ENCODE results near the gene GSAP.

GSAP gene

DNA sequence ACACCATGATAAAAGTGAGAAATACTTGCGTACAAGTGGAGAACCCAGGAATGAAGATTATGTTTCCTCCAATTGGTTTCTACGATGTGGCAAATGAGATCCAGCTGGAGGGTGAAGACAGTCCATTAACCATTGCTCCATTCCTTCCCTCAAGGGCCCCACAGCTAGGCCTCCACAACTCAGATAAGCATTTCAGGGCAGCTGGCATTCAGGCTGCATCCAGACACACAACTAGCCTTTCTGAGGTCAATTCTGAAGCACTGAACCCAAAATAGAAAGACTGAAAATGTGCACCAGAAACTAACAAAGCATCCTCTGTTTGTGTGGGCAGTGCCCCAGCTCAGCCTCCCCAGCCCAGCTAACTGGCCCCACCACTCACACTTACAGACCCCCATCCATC is 94.8 kb downstream of the GSAP start:
- no peak for DNase-seq

- no peak for DNase-seq
Measured at GRCh38 chr7:77320714-77321113, 95.4 kb downstream of the GSAP start.

- DNase-seq = no peak
Measured at GRCh38 chr7:77320137-77320536, 96.0 kb downstream of the GSAP start.

DNA sequence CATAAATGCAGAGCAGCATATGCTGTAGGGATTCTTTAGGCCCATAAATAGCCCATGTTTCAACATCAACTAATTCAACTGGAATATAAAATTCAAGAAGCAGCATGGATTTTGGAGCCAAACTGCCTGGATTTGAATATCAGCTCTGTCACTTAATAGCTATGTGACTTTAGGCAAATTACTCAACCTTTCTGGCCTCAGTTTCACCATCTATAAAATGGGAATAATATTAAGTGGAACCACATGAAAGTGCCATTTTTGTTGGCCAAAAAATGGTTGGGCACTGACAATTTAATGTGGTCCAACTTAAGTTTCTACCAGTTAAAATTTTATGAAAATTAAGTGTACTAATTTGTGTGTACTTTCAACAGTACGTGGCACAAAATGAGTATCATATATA is 98.1 kb downstream of the GSAP start:
- no peak for DNase-seq

DNA sequence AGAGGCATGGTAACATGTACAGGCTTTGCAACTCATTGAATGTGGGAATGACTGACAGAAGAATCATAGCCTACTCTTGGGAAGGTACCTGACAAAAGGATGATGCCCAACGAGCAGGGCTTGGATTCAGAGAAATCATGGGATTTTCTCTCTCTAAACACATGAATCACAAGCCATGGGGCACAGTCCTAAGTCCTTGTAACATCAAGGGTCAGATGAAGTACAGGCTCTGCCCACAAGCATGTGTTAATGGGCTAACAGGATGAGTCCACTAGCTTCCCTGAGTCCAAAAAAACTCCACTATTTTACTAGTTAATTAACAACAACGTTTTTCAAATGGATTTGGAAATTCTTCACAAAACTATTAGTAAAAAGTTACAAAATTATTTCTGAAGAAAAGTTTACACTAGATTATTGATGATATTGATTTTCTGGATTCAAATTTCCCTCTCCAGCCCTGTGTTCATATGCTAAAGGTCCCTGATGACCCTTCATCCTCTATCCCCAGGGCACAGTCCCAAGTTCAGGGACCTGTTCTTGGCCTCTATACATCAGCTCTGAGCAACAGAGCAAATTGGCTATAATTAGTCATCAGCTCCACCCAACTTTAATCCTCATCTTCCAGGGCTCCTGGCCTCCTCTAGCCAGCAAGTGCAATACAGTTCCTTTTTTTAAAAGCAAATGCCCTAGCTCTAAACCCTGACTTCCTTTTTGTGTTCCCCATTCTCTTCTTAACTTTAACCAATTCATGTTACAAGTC is 99.8 kb downstream of the GSAP start:
- DNase-seq = no peak

- no peak for DNase-seq
Measured at GRCh38 chr7:77315182-77315591, 101.0 kb downstream of the GSAP start.

DNA sequence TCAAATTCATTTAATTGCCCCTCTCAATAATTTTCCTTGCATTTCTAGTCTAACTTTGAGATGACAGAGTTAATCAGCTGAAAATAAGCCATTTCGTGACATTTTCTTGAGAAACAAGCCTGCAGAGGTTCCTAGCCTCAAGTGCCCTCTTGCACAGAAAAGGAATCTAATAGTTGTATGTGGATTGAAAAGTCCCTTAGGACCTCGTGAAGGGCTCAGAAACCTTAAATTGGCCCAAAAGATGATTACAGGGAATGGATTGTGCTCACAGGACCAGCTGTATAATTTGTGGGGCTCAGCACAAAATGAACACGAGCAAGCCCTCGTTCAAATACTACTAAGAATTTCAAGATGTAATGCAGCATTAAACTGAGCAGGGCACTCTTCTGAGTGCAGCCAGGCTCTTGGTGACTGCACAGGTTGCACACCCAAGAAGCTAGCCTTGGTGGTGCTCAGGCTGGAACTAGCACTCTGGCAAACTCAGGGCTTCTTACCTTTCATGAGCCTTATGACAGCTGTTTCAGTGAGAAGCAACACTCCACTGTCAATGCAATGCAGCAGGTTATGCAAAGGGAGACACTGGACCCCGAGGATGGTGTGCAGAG is 102.2 kb downstream of the GSAP start:
- DNase-seq = no peak

DNA sequence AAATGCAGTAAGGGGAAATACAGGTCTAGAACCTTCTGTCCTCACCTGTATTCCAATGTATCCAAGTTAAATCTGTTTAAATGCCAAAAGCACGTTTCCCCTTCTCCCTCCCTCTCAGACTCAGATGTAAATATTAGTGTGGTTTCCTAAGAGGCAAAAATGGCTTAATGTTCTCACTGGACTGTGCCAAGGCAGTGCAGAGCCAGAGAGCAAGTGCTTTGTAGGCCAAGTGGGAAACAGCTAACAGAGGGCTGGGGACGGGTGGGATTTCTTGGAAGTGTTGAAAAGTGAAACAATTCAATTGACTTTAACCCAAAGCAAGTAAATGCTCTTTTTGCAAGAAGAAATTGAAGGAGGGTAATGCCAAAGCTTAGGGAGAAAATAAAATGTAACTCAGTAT is 103.1 kb downstream of the GSAP start:
- no peak for DNase-seq

- peak; percentile 22 for DNase-seq
Measured at GRCh38 chr7:77310982-77311381, 105.2 kb downstream of the GSAP start.

- DNase-seq = no peak
Measured at GRCh38 chr7:77309714-77310220, 106.4 kb downstream of the GSAP start.

DNA sequence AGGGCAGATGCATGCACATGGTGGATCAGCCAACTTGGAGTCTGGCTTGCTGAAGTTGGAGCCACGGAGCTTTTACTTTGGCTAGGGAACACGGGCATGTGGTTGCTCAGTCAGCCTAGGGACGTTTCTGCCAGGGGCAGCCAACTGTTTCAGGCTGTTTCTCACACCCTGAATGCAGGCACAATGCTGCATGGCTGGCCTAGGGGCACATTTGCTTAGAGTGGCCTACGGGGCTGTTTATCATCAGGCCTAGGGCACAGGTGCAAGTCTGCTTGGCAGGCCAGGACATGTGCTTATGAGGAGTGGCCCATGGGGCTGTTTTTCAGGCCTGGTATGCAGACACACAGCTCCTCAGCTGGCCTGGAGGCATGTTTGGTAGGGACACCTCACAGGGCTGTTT is 107.4 kb downstream of the GSAP start:
- DNase-seq = no peak

DNA sequence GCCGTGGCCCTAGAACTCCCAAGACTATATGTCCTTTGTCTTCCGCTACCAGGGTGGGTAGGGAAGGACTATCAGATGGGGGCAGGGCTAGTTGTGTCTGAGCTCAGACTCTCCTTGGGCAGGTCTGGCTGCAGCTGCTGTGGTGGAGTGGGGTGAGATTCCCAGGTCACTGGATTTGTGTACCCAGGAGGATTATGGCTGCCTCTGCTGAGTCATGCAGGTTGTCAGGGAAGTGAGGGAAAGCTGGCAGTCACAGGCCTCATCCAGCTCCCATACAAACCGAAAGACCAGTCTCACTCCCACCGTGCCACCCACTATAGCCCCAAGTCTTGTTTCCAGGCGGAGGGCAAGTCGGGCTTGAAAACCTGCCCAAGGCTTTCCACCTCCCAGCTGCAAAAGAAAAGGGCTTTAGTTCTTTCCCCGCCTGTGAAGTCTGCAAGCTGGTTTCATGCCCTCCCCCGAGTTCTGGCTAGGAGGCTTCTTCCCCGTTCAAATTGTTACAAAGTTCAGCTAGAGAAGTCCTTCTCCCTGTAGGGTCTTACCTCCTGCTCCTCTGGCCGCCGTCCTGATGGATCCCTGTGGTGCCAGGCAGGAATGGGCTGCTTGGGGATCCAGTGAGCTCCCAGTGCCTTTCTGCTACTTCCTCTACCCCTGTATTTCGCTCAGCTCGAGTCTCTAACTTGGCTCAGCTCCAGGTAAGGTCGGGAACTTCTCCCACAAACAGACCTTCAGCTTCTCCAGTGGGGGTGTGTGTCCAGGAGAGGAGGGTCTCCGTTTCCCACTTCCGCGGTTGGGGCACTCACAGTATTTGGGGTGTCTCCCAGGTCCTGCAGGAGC is 109.7 kb downstream of the GSAP start:
- DNase-seq = peak; percentile 11

- no peak for DNase-seq
Measured at GRCh38 chr7:77295549-77295948, 120.6 kb downstream of the GSAP start.

DNA sequence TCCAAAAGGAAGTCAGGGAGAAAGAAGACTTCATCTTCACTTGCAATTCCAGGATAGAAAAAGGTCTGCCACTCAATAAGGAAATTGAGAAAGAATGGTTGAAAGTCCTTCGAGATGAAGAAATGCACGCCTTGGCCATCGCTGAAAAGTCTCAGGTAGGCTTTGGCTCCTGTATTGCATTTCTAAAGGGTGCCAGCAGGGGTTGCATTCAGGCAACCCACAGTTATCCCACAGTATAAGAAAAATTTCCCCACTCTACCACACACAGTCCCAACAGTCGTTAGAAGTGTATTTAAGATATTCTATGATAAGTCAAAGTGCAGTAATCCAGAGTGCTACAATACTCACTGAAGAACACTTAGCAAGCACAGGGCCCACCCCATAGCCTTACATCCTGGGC is 123.1 kb downstream of the GSAP start:
- DNase-seq = no peak

DNA sequence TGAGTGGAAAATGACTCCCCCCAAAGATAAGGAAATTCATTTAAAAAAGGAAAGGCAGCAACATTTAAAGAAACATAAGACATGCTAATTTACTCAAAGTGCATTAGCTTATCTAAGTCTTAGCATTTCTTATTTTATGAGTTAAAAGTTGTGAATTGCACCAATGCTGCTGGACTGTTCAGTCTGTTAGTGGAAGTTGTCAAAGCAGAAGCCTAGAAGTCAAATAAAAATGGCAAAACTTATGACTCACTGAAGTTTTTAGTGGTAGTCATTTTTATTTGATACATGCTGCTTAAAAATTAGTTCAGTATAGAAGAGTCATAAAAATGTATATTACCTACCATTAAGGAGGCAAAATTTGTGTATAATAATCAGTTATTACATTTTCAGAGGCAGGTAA is 125.7 kb downstream of the GSAP start:
- DNase-seq = no peak

GRCh38 chr7:77289387-77289786 is 126.8 kb downstream of the GSAP start:
- no peak for DNase-seq

DNA sequence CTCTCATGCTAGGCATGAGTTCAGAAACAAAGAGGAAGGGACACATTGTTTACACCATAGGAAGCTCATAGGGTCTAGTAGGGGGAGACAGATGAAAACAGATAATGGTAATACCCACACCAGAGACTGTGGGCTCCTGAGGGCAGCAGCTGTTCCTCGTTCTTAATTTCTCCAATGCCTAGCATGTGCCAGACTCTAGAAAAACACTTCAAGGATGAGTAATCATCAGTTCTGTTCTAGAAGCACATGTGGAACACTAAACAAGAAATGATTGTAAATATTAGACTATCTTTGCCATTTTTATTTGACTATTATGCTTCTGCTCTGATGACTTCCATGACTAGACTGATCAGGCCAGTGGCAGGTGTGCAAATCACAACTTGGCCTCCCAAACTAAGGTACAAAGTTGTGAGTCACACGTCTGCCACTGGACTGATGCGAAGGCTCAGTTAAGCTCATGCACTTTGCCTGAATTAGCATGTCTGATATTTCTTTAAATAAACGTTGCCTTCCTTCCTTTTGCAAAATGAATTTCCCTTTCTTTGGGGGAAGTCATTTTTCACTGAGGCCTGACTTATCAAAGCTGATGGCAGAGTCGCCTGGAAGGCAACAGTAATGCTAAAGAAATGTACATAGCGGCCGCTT is 127.4 kb downstream of the GSAP start:
- DNase-seq = no peak

GRCh38 chr7:77284616-77285015 is 131.5 kb downstream of the GSAP start:
- DNase-seq = no peak

GRCh38 chr7:77284005-77284404 is 132.1 kb downstream of the GSAP start:
- DNase-seq = no peak

DNA sequence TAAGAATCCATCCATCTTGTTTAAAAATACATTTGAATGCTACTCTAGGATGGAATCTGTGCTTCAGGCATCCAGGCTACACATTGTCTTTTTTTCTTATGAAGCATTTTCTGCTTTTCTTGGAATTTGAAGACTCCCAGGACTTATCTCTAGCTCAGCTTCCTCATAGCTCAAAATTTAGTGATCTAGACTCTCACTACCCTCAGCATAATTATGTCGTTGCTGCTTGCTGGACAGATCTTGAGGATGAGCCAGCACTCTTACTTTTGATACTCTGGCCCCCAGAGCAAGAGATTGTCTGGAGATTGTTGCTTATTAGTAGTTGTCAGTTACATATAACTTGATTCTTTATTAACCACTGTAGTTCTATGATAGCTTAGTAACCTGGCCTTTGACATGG is 133.3 kb downstream of the GSAP start:
- peak; percentile 24 for DNase-seq

DNA sequence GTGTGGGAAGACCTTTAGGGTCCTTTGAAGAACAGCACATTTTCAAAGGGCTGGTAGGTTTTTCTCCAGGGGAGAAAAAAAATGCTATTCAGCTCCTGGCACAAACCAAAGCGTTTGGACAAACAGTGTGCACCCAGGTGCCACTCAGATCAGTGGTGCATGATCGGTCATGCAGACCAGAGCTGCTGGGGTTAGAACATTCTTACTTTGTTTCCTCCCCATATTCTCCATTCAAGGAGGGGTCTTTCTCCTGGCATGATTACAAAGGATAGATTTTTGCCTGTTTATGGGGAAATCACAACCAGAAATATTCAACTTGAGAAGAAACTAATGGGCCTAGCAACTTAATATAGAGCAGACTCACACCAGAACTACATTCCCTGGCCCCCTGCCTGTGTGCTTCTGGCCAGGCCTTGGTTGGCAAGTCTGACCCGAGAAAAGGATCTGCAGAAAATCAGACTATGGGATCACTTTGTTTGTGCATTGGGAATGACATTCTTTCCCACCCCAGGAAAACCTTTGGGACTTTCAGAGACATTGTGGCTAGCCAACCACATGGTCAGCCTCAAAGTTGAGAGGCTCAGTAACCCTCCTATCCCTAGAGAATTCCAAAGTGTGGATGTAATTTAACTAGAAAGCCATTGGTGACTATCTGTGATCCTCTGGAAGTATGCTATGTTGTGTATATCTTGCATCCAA is 134.2 kb downstream of the GSAP start:
- DNase-seq = peak; percentile 34

DNA sequence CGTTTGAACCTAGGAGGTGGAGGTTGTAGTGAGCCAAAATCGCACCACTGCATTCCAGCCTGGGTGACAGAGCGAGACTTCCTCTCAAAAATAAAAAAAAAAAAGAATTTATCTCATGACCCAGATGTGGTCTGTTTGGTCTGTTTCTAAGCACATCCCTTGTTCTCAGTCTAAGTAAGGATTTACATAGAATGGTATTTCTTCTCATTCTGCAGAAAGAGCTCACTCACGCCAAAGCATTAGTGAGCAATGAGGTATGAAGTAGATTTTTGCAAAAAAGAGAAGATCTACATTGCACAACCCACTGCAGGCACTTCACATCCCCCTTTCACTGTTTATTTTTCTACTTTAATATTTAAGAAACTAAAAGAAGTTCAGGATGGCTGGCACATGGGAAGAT is 140.0 kb downstream of the GSAP start:
- DNase-seq = no peak

GRCh38 chr7:77275663-77276062 is 140.5 kb downstream of the GSAP start:
- peak; percentile 43 for DNase-seq
